Lung (tissue), 12 donors: ENCODE measurements around the gene RPP25L. TPM values are rescaled to one million over a fixed set of nuclear protein-coding genes. Genes with fewer than 3 reads are reported as not detected.

Experiments
- ATAC-seq: fragments of 200-7000 bp; cut with Tn5 transposase; one replicate; pipeline ENCODE4 v1.9.1; 2020; ENCODE audit warnings: moderate number of reproducible peaks; ENCODE audit not compliant: insufficient read depth, low FRiP score
- DNase-seq, 3 donors: peaks; one replicate each; pipeline ENCODE4 v3.0.0-alpha.2; 2013 to 2017
- H3K27ac ChIP-seq, 2 donors: one replicate each; pipeline ENCODE4 v1.5.1; 2013; ENCODE audit warnings: mild to moderate bottlenecking in 2 of 2, moderate library complexity in 2 of 2, control low read depth in 1 of 2, inconsistent platforms in 1 of 2, low read depth in 1 of 2, low read length in 1 of 2
- H3K27me3 ChIP-seq, 3 donors: one replicate each; pipeline ENCODE4 v1.5.1; 2013; ENCODE audit warnings: low read length in 2 of 3; ENCODE audit not compliant: control insufficient read depth in 3 of 3, insufficient read depth in 3 of 3
- H3K36me3 ChIP-seq, 4 donors: one replicate each; pipeline ENCODE4 v1.5.1; 2013; ENCODE audit warnings: low read length in 4 of 4, mild to moderate bottlenecking in 1 of 4, moderate library complexity in 1 of 4; ENCODE audit not compliant: control insufficient read depth in 4 of 4, insufficient read depth in 4 of 4
- H3K4me1 ChIP-seq, 5 donors: one replicate each; pipeline ENCODE4 v1.5.1; 2013; ENCODE audit warnings: low read length in 5 of 5, mild to moderate bottlenecking in 2 of 5, moderate library complexity in 1 of 5; ENCODE audit not compliant: control insufficient read depth in 5 of 5, insufficient read depth in 5 of 5
- H3K4me3 ChIP-seq: one replicate; pipeline ENCODE4 v1.5.1; 2013; ENCODE audit warnings: mild to moderate bottlenecking, control low read depth, moderate library complexity
- H3K9ac ChIP-seq, 2 donors: one replicate each; pipeline ENCODE4 v1.5.1; 2013; ENCODE audit warnings: low read length in 2 of 2, control low read depth in 1 of 2; ENCODE audit not compliant: insufficient read depth in 1 of 2
- H3K9me3 ChIP-seq, 4 donors: one replicate each; pipeline ENCODE4 v1.5.1; 2013; ENCODE audit warnings: low read length in 3 of 4, mild to moderate bottlenecking in 1 of 4, moderate library complexity in 1 of 4; ENCODE audit not compliant: control insufficient read depth in 4 of 4, insufficient read depth in 3 of 4
- CTCF ChIP-seq: IDR thresholded peaks from 2 replicates; pipeline ENCODE4 v1.5.1; 2012; ENCODE audit warnings: mild to moderate bottlenecking; ENCODE audit errors: control extremely low read depth, extremely low read depth
- WGBS, 2 donors: extraction: QIAGEN DNeasy Blood & Tissue Kit; methylation state at CpG; one replicate each; pipeline ENCODE4 v1.1.7; 2013; 5-methylcytosine and 5-hydroxymethylcytosine counted together
- polyA plus RNA-seq, 2 donors: library from polyadenylated mRNA; stranded (reverse); fragments of 200-250 nt; gene quantifications; one replicate each; pipeline ENCODE4 v1.2.1, GENCODE V29; 2013
- total RNA-seq, 2 donors: library from RNA; depleted of rRNA in 1 of 2; stranded (reverse); fragments of >200 nt in 1 of 2; gene quantifications; one replicate each; pipeline ENCODE4 v1.2.1, GENCODE V29; 2014 to 2021
- donor health status: control.
- donor health status: control.
- donor health status: Bipolar disorder and iron deficiency.
- donor health status: healthy.
- donor health status: DM: yes; HTN: yes; CAD: no.

The RPP25L gene
- total and polyA plus RNA-seq, 4 donors, result 17.0 to 32.6 (median 25.7) TPM

GRCh38 chr9:34592895-34593601 lies 18.8 kb downstream of the RPP25L start:
- H3K4me1 ChIP-seq, result peaks cover 0 to 43% (median 5%) of the 10 kb centered on the region in 5 donors
- 4 to 5% methylated on average over 20 to 26 of the region's 26 CpGs for WGBS, 2 donors
- peaks cover 0 to 30% (median 6%) of the 10 kb centered on the region in 3 donors for H3K27me3 ChIP-seq
- peak overlapping the region in 1 of 2 donors; percentile 8 for H3K9ac ChIP-seq
- H3K4me3 ChIP-seq, result no peak overlapping the region
- DNase-seq (peak; percentile 74 to 82 (median 78)), ATAC-seq (no peak)
- H3K27ac ChIP-seq, result no peak overlapping the region
- H3K36me3 ChIP-seq, result no peaks in the 10 kb centered on the region
- no peaks in the 10 kb centered on the region for H3K9me3 ChIP-seq
- no peak for TF ChIP-seq CTCF

- Histone ChIP-seq H3K36me3 (no peaks in the 10 kb centered on the region), H3K9me3 (no peaks in the 10 kb centered on the region), H3K4me1 (peaks cover 0 to 46% (median 5%) of the 10 kb centered on the region in 5 donors), H3K4me3 (no peak overlapping the region), H3K27me3 (peaks cover 0 to 39% (median 8%) of the 10 kb centered on the region in 3 donors), H3K9ac (peak overlapping the region in 1 of 2 donors; percentile 8), H3K27ac (no peak overlapping the region)
- no peak for TF ChIP-seq CTCF
- no peak for ATAC-seq
- no peak for DNase-seq
- WGBS, 2 donors, result 17 to 26% methylated on average over 16 of the region's 16 CpGs
Observed at GRCh38 chr9:34591917-34592866, 19.7 kb downstream of the RPP25L start.

- no peak overlapping the region for H3K9ac ChIP-seq
- H3K27me3 ChIP-seq, result peaks cover 0 to 47% (median 12%) of the 10 kb centered on the region in 3 donors
- H3K27ac ChIP-seq, result no peak overlapping the region
- ATAC-seq (peak; percentile 89), DNase-seq (peak; percentile 84 to 88 (median 86))
- H3K9me3 ChIP-seq, result peaks cover 0 to 2% (median 0%) of the 10 kb centered on the region in 4 donors
- H3K36me3 ChIP-seq, result no peaks in the 10 kb centered on the region
- H3K4me3 ChIP-seq, result no peak overlapping the region
- WGBS, 2 donors, result 5% methylated on average over 54 to 60 of the region's 60 CpGs
- peak; percentile 90 for TF ChIP-seq CTCF
- peaks cover 0 to 51% (median 5%) of the 10 kb centered on the region in 5 donors for H3K4me1 ChIP-seq
Observed at GRCh38 chr9:34591248-34591916, 20.5 kb downstream of the RPP25L start.
